ENCODE measurements around the gene CASS4.
"Not testable (repeated sequence)": the region's sequence is repeated elsewhere in the genome, so short reads cannot be mapped to it uniquely, and the experiment has no call there.

Gene CASS4

DNA sequence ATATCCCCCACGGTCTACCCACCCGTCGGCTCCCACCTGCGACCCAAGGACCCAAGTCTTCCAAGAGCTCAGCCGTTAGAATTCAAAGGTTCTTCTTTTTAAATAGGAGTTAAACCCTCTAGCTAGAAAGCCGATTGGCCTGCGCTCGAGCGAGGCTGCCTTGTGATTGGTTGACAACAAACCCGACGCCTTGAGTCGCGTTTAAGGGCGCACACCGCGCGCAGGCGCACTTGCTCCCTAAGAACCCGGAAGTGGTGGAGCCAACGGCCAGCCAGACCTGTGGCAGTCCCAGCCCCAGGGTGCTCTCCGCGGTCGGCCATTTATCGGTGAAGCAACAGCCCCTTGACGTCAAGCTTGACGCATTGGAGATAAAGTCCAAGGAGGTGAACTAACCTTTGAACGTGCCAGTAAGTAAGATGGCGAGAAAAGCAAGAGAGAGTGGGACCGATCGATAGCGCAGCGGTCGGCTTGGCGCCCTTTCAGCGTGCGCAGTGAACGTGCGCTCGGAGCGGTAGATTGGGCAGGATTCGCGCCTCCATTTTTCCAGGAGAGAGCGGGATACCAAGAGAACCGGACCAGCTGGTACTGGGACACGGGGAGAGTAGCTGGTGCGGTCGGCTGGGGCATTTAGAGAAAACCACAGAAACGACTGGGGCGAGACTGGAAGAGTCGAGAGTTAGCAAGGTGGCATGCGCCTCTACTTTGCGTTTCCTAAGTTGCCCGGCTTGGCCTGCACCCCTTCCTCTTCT, 19.8 kb upstream of the CASS4 start, which contains the start of the genes AURKA and CSTF1:
AURKA (minus strand) TSS at position 84 of the 749 bp plus-strand sequence. CDS start 4,018 bp downstream, outside the sequence.
CSTF1 (plus strand) TSS at position 514 of the 749 bp plus-strand sequence. CDS start 2,908 bp downstream, outside the sequence.
- peak; percentile 99 for DNase-seq (ENCODE audit: low spot score)

DNA sequence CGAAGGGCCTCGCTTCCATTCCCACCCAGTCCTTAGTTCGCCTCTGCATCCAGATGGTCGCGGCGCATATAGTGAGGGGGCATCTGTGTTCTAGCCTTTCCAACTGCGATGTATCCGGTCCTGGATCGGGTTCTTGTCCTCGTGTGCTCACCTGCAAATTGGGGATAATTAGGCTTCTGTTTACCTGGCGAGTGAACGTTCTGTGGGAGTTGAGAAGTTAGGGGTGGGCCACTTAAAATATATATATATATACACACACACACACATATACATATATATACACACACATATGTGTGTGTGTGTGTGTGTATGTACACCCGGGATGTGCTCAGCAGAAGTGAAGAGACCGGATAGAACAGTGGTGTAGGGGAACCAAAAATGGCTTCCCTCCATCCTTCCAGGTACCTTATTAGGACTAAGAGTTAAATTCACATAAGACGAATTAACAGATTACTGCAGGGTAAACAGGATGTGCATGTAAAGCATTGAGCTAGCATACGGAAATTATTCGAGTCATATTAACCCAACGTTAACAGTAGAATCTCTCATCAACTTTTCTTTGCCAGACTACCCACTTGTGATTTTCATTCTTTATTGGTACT, 19.1 kb upstream of the CASS4 start:
- no peak for DNase-seq (ENCODE audit: low spot score)

DNA sequence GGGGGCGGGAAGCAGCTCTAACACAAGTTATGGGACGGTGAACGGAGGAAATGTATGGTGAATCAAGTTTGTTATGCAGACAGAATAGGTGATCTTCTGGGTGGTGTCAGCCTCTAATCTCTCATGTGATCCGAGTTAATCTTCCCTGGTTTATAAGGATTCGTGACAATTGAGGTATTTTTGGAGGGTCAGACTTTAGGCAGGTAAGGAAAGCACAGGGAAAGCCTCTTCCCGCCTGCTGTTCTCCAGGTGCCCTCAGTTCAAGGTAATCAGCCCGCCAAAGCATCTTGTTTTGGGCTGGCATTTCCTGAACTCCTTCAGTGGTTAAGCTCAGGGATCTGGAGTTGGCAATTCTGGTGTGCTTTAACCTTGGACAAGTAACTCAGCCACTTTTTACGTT, 18.4 kb upstream of the CASS4 start:
- no peak for DNase-seq (ENCODE audit: low spot score)

DNA sequence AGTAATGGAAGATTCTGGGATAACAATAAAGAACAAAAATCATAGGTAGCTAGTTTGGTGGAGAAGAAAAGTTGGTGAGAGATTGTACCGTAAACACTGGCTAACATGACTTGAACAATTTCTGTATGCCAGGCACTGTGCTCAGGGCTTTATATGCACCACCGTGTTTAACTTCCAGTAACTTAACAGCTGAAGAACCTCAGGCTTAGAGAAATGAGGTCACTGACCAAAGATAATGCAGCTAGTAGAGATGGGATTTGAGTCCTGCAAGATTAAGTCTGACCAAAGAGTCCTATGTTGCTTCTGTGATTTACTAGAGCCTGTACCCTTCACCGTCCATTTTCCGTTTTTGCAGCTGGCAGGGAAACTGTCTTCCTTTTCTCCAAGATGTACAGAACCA, 16.9 kb upstream of the CASS4 start:
- no peak for DNase-seq (ENCODE audit: low spot score)

DNA sequence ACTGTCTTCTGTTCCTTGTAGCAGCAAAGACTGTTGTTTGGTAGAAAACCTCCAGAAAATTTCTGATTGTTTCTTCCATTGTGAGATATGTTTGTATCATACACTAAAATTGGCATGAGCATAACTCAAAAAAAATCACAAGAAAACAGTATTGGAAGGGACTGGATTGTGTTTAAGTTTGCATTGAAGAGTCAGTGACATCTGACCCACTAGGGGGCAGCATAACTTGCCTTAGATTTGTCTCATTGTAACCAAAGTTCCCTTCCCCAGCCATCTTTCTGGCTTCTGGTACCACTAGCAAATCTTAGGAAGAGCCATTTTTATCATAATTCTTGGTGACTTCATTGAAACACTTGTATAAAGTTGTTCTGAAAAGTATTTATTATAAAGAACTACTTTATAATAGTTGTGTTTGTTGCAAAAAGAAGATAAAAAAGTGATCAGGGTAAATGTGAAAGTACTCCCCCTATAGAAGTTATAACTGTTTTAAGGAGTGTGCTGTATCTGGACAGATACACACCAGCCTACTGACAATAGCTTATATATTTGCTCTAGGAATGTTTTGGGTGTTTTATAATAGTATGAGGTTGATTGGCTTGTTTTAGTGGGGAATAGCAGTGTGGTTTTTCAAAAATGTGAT, 11.9 kb upstream of the CASS4 start:
- DNase-seq (ENCODE audit: low spot score): peak; percentile 85

DNA sequence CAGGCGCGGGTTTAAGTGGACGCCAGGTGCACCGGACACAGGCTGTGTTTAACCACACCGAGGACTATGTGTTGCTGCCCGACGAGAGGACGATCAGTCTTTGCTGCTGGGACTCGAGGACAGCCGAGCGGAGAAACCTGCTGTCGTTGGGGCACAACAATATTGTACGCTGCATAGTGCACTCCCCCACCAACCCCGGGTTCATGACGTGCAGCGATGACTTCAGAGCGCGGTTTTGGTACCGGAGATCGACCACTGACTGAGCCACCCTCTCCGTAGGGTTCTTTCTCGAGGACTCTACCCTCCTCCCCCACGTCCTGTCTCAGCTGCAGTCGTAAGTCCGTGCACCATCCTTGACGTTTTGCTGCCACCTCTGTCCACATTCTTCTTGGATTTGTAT, 8.6 kb upstream of the CASS4 start:
- no peak for DNase-seq (ENCODE audit: low spot score)

DNA sequence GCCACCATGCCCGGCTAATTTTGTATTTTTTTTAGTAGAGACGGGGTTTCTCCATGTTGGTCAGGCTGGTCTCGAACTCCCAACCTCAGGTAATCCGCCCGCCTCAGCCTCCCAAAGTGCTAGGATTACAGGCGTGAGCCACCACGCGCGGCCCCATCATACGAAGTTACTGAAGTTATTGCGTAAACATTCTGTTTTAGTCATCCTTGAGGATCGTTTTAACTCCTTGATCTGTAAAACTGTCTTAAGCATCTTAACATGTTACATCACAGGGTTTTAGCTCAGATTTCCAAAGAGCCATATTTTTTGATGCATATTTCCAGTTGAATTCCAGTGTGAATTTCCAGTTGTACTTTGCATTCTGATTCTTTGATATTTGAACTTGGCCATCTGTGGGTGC, 6.7 kb upstream of the CASS4 start:
- not testable (repeated sequence) for DNase-seq (ENCODE audit: low spot score)

DNA sequence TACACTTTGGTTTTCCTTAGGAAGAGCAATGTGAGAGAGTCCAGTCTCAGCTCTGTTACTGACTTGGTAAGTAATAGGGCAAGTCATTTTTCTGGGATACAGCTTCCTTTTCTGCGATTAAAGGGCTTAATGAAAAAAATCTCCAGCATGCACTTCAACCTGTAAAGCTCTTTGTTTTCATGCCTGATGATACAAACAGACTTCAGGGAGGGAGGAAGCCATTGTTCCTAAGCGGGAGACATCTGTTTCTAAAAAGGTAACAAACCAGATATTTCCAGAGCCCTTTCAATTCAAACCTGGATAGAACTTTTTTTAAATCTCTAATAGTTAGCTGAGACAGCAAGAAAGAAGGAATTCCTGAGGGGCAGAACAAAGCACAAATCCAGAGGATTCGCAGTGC, 5.2 kb upstream of the CASS4 start:
- DNase-seq (ENCODE audit: low spot score): no peak

DNA sequence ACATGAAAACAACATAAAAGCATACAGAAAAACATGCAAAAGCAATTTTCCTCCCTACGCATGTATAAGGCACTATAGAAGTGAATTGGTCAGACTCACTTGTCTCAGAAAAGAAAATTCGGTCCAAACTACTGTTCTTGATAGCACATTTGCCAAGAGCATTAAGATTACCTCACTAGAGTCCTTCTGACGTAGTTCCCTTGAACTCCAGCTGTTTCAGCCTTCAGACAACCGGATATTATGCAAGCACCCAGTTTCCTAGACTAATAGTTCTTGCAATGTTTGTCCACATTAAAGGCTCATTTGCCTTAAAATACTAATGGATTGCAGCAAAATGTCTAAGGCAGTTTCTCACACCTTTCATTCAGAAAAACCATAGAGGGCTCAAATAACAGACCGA, 2.5 kb upstream of the CASS4 start:
- DNase-seq (ENCODE audit: low spot score): no peak

DNA sequence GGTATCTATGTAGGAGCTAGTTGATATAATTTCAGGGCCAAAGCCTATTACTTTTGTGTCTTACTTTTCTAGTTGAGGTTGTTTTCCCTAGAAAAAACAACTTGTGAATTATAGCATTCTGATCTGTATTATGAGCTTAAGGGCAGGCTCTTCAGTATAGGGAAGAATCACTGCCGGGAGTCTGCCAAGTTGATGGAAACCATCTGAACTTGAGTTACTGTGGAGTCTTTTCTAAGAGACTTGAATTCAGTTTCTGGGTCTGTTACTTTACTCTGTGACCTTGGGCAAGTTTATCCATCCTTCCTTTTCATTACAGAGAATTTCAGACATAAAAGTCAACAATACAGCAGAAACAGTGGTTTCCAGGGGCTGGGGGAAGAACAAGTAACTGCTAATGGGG, 2.1 kb upstream of the CASS4 start:
- no peak for DNase-seq (ENCODE audit: low spot score)

DNA sequence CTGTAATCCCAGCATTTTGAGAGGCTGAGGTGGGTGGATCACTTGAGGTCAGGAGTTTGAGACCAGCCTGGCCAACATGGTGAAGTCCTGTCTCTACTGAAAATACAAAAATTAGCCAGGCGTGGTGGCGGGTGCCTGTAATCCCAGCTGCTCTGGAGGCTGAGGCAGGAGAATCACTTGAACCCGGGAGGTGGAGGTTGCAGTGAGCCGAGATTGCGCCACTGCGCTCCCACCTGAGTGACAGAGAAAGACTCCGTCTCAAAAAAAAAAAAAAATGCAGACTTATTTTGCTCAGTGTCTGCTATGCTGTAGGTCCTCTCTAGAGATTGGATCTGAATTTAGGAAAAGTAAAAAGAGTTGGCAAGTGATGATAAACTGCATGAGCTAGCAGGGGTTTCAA, 773 bp upstream of the CASS4 start:
- not testable (repeated sequence) for DNase-seq (ENCODE audit: low spot score)

DNA sequence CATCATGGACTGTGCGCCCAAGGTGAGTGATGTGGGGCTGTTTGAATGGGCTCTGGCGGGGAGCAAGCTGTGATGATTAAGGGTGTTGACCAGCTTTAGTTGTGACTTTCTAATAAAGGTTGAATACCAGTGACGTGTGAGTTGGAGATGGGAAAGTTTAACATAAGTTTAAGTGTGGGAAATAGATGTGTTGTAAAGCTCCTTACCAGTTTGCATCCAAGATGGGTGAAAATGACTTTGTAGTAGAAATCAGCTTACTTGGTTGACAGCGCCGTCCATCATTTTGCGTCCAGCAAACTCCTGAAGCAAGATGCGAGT, 372 bp downstream of the CASS4 start:
- DNase-seq (ENCODE audit: low spot score): no peak

DNA sequence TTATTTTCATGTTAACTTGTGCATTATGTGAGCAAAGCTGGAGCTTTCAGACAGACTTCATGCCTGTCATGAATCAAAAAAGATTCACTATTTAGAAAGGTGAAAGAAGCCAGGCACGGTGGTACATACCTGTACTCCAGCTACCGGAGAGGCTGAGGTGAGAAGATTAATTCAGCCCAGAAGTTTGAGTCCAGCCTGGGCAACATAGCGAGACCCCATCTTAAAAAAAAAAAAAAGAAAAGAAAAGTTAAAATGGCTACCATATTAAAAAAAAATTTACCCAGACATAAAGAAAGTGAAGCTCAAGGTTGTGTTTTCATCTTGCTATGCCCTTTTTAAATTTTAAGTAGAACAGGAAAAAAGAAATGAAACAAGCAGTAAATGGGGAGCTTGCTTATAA, 889 bp downstream of the CASS4 start:
- no peak for DNase-seq (ENCODE audit: low spot score)

DNA sequence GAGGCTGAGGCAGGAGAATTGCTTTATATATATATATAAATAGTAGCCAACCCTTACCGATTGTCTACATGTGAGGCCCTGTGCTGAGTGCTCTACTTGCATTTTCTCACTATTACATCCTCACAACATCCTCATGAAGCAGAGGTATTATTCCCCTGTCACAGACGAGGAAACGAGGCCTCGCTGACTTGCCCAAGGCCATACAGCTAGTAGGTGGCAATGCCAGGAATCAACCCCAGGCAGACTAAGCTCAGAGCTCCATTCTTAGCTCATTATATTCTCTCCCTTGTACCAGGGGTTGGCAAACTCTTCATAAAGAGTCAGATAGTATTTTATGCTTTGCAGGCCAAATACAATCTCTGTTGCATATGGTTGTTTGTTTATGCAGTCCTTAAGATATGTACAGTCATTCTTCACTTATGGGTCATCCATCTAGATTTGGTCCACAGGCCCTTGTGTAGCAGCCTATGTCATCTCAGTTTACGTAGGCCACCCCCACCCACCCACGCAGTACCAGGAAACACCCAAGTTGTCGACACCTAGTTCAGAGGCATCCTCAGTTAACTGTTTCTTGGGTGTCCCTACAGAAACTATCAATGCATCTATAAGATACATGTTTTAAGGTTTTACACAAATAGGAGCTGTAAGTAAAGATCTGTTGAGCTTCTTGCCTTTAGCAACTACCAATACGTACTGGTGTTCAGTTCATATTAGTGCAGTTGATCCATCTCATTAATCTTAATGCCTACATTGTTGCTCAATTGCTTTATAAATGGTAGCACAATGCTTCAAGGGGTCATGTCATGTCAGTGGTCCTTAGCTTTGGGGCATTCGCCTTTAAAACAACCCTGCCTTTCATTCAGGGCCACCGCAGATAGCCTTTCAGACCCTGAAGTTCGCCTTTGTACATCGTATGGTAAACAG, 3.0 kb downstream of the CASS4 start:
- no peak for DNase-seq (ENCODE audit: low spot score)

DNA sequence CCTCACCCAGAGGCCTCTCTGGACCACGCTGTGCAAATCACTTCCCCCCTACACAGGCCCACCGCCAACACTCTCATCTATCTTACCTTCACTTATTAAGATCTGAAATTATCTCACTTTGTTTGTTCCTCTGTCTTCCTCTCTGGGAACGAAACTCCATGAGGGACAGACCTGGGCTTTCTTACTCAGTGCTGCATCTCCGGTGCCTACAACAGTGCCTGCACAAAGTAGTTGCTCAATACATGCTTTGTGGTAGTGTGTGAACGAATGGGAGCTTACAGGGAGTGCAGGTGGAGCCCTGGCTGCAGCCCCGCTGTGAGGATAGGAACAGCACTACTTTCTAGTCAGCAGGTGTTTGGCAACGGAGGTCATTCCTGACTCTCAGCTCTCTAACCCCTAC, 5.3 kb downstream of the CASS4 start:
- DNase-seq (ENCODE audit: low spot score): no peak

DNA sequence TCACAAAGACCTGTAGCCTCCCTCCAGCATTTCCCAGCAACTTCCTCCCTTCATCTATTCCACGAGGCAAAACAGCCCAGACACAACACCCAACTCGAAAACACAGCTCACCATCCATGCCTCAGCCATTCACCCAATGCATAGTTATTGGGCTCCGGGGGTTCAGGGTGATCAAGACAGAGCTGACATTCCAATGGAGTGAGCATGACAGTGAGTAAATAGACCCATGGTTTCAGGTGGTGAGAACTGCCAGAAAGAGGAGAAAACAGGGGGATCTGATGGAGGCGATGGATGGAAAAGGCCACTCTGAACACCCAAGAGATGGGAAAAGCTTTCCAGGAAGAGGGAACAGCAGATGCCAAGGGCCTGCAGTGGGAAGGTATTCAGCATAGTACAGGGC, 5.9 kb downstream of the CASS4 start:
- no peak for DNase-seq (ENCODE audit: low spot score)

DNA sequence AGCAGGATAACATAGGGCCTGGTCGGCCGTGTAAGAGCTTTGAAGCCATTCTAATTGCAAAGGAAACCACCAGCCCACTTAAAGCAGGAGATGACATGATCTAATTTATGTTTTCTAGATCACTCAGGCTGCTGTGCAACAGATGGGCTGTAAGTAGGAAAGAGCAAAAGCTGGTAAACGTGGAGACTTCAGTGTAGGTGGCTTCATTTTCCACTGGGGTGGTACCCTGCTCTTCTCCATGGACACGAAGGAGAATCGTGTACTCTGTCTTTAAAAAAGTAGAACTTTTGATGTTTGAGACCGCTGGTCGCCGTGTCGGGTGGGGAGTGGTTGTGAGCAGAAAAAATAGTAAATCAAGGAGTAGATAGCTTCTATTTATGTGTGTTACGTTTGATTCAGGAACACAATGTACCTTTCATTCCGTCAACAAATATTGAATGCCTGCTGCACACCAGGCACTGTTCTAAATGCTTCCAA, 6.4 kb downstream of the CASS4 start:
- DNase-seq (ENCODE audit: low spot score): no peak

DNA sequence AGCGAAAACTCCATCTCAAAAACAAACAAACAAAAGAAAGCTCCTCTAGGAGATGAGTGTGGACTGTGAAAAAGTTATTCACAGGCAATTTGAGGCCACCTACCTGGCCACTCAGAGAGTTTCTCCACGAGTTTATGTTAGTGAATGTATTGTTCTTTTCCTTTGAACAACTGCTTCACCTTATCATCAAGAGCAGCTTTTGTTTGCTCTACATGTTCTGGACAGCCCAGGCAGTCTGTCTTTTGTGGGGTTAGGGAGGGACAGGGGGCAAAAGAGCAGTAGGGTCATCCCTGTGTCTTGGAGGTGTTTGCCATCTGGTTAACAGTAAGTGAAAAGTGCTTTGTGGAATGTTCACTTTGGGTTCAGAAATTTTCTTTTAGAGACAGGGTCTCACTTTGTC, 8.0 kb downstream of the CASS4 start:
- no peak for DNase-seq (ENCODE audit: low spot score)

DNA sequence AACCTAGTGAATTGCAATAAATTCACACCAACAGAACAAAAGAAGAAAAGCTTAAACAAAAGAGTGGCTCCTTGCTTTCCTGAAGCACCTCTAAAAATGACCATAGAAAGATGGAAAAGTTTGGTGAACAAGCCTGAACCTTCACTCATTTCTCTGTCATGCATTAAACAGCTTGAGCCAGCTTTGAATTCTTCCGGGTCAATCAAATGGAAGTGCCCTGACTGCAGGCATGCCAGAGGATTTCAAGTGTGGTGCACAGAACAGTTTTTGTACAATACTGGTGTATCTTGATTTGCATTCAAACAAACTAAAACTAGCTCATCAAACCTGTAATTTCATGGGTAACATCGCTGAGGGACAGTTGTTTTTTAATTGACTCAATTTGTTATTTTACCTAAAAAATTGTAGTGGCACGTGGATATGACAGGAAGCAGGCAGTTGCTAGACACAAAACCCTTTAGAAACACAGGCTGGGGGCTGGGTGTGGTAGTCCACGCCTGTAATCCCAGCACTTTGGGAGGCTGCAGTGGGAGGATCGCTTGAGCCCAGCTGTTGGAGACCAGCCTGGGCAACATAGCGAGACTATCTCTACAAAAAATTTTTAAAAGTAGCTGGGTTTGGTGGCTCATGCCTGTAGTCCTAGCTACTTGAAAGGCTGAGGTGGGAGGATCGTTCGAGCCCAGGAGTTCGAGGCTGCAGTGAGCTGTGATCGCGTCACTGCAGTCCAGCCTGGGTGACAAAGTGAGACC, 9.1 kb downstream of the CASS4 start:
- DNase-seq (ENCODE audit: low spot score): no peak

DNA sequence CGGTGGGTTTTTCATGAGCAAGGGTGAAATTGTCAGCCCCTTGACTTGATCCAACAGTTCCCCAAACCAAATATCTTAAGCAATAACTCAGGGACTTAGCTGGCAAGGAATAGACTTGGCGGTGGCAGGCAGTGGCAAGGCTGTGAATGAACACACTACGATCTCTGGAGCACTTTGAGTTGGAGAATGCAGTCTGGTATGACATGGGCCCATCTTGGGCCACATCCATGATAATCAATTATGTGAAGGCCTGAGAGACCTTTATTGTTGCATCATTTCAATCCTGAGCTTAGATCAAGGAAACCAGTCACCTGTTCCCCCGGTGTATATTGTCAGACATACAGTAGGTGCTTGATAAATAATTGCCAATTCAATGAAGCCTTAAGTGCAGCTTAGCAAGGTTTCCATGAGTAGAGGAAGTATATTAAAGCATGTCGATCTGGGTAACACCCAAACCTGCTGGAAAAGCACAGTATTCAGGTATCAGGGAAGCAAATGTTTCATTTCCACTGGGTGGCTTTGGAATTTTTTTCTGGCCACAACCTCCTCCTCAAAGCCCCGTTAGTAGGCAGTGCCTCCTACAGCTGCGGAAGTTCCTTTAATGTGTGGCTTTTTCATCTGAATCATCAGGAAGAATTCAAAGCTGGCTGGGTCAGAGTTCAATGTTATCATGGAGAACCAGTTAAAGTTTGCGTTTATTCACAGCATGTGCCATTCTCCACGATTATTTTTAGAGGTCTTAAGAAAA, 10.2 kb downstream of the CASS4 start:
- peak; percentile 35 for DNase-seq (ENCODE audit: low spot score)

DNA sequence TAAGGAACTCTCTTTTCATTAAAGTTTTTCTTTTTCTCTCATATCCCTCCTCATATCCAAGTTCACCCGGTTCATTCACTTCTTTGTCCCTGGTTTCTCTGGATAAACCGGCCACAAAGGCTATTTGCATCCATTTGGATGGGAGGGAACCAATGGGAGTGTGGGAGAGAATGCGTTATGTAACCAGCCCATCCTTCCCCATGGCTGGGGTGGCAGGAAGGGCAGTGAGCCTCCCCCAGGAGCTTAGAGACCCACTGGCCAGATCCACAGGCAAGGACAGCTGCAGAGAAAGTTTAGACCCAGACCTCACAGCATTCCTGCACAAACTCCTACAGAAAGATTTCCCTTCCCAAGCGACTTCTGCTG, 10.7 kb downstream of the CASS4 start:
- DNase-seq (ENCODE audit: low spot score): no peak

All from pons (tissue), 1 donor.